ENCODE data around the gene NEK8.
A peak's percentile ranks its signal among the peaks of the same experiment; 100 is the strongest.
"Not testable (repeated sequence)": the region's sequence is repeated elsewhere in the genome, so short reads cannot be mapped to it uniquely, and the experiment has no call there.

NEK8 gene

GRCh38 chr17:28725660-28726225, 2.8 kb upstream of the NEK8 start:
- H3K36me3 Mint-ChIP-seq = peaks cover 36 to 58% of the 10 kb centered on the region in 2 donors
- H3K27me3 Mint-ChIP-seq = no peaks in the 10 kb centered on the region
- H3K27ac Mint-ChIP-seq = peak overlapping the region; percentile 97
- H3K9me3 Mint-ChIP-seq = peaks cover 0 to 2% of the 10 kb centered on the region in 2 donors
- peak overlapping the region; percentile 98 to 99 for H3K4me3 Mint-ChIP-seq
- peaks cover 47 to 69% of the 10 kb centered on the region in 2 donors for H3K4me1 Mint-ChIP-seq
- ATAC-seq (replicated peaks) (peak; percentile 1 to 2), DNase-seq (peak; percentile 63)

GRCh38 chr17:28726226-28726626, 2.4 kb upstream of the NEK8 start, which contains the start of gene TLCD1:
TSS of gene TLCD1 (minus strand) at chr17:28726233. CDS start at chr17:28726097, 136 bp downstream.
- Mint-ChIP-seq H3K27me3 (no peaks in the 10 kb centered on the region), H3K36me3 (peaks cover 31 to 54% of the 10 kb centered on the region in 2 donors), H3K27ac (peak within 1 kb of the TSS; percentile 97), H3K9me3 (peaks cover 0 to 2% of the 10 kb centered on the region in 2 donors), H3K4me1 (peaks cover 47 to 68% of the 10 kb centered on the region in 2 donors), H3K4me3 (peak within 1 kb of the TSS; percentile 98 to 99)
- ATAC-seq (replicated peaks) (peak; percentile 32 to 37), DNase-seq (peak; percentile 82)

DNA sequence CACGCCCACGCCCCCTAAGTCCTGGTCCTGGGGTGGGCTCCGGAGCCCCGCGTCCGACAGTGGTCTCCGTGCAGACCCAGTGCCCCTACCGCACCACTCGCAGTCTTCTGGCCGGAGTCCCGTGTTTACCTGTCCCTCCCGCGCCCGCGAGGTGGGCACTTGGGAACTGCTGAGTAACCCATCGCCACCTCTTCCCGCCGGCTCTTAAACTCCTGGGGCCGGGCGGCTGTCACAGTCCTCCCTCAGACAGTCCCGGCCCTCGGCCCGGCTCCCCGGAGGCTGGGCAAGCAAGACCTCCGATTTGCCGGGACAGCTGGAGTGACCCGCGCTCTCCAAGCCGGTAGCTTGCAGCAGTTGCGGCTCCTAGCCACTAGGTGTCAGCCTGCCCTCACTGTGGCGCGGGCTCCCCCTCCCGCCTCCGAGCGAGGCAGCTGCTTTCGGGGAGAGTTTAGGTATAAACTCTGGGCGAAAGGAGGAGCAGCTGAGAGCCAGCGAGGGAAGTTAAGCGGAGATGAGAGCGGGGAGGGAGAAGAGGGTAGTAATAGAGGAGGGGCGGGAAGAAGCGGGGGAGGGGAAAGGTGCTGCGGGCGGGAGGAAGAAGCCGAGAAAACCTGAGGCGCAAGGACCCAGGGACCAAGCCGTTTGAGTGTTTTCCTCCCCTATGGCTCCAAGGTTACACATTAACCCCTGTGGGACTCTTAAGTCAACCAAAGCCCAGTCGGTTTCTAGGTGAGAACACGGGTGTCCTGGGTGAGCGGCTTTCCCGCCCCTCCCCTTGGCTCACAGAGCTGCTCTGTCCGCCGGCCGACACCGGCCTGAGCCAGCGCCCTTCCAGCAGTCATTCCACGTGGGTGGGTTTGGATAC, 1.7 kb upstream of the NEK8 start:
- peaks cover 26 to 47% of the 10 kb centered on the region in 2 donors for H3K36me3 Mint-ChIP-seq
- H3K27me3 Mint-ChIP-seq = no peaks in the 10 kb centered on the region
- peak overlapping the region; percentile 98 to 99 for H3K4me3 Mint-ChIP-seq
- peak; percentile 36 to 40 for ATAC-seq (replicated peaks)
- H3K9me3 Mint-ChIP-seq = peaks cover 0 to 2% of the 10 kb centered on the region in 2 donors
- DNase-seq = peak; percentile 94
- H3K27ac Mint-ChIP-seq = peak overlapping the region; percentile 97
- peaks cover 47 to 73% of the 10 kb centered on the region in 2 donors for H3K4me1 Mint-ChIP-seq

- no peak for DNase-seq
- peaks cover 0 to 2% of the 10 kb centered on the region in 2 donors for H3K9me3 Mint-ChIP-seq
- no peak for ATAC-seq (replicated peaks)
- H3K27ac Mint-ChIP-seq = no peak overlapping the region
- peaks cover 17 to 28% of the 10 kb centered on the region in 2 donors for H3K36me3 Mint-ChIP-seq
- no peaks in the 10 kb centered on the region for H3K27me3 Mint-ChIP-seq
- peak overlapping the region; percentile 40 to 98 for H3K4me3 Mint-ChIP-seq
- peaks cover 41 to 76% of the 10 kb centered on the region in 2 donors for H3K4me1 Mint-ChIP-seq
These were observed 1.4 kb downstream of the NEK8 start for GRCh38 chr17:28729950-28730330.

DNA sequence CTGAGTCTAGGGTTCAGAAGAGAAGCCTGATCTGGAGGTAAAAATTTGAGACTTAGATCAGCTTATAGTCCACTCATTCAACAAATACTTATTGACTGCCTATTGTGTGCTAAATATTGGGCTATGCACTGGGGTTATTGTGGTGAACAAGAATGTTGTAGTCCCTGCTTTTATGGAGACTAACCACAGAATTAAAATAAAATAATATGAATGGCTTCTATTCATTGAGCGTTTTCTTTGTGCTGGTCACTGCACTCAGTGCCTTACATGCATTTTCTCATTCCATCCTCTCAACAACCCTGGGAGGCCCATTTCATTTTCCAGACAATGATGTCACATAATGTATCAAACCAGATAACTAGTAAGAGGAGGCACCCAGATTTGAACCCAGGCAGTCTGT, 4.8 kb downstream of the NEK8 start:
- peaks cover 47 to 78% of the 10 kb centered on the region in 2 donors for H3K4me1 Mint-ChIP-seq
- ATAC-seq (replicated peaks) = no peak
- peaks cover 0 to 2% of the 10 kb centered on the region in 2 donors for H3K9me3 Mint-ChIP-seq

GRCh38 chr17:28734712-28735241, 6.2 kb downstream of the NEK8 start:
- no peak for DNase-seq
- H3K27me3 Mint-ChIP-seq = no peaks in the 10 kb centered on the region
- H3K4me1 Mint-ChIP-seq = peaks cover 48 to 81% of the 10 kb centered on the region in 2 donors
- no peak overlapping the region for H3K4me3 Mint-ChIP-seq
- ATAC-seq (replicated peaks) = no peak
- H3K36me3 Mint-ChIP-seq = peaks cover 36 to 40% of the 10 kb centered on the region in 2 donors
- peaks cover 0 to 3% of the 10 kb centered on the region in 2 donors for H3K9me3 Mint-ChIP-seq
- peak overlapping the region; percentile 85 for H3K27ac Mint-ChIP-seq

More for the DNA sequence above, 4.8 kb downstream of the NEK8 start:
- Mint-ChIP-seq H3K4me3 (no peak overlapping the region), H3K36me3 (peaks cover 31 to 32% of the 10 kb centered on the region in 2 donors), H3K27ac (no peak overlapping the region), H3K27me3 (no peaks in the 10 kb centered on the region)
- DNase-seq = no peak

- H3K27me3 Mint-ChIP-seq = no peaks in the 10 kb centered on the region
- no peak for DNase-seq
- peaks cover 0 to 4% of the 10 kb centered on the region in 2 donors for H3K9me3 Mint-ChIP-seq
- peaks cover 48 to 85% of the 10 kb centered on the region in 2 donors for H3K4me1 Mint-ChIP-seq
- H3K36me3 Mint-ChIP-seq = peaks cover 40 to 41% of the 10 kb centered on the region in 2 donors
- no peak for ATAC-seq (replicated peaks)
- no peak overlapping the region for H3K4me3 Mint-ChIP-seq
- H3K27ac Mint-ChIP-seq = peak overlapping the region; percentile 62
These were observed 6.7 kb downstream of the NEK8 start for GRCh38 chr17:28735242-28735722.

- H3K4me3 Mint-ChIP-seq; ATAC-seq (replicated peaks); H3K27me3 Mint-ChIP-seq; H3K9me3 Mint-ChIP-seq; H3K27ac Mint-ChIP-seq; DNase-seq: not testable (repeated sequence)
- Mint-ChIP-seq H3K4me1 (peaks cover 56 to 93% of the 10 kb centered on the region in 2 donors), H3K36me3 (peaks cover 48 to 50% of the 10 kb centered on the region in 2 donors)
These were observed 7.6 kb downstream of the NEK8 start for GRCh38 chr17:28735913-28736769.

- no peak for ATAC-seq (replicated peaks)
- Mint-ChIP-seq H3K4me3 (peak overlapping the region; percentile 85), H3K4me1 (peaks cover 64 to 96% of the 10 kb centered on the region in 2 donors), H3K9me3 (peaks cover 0 to 4% of the 10 kb centered on the region in 2 donors), H3K36me3 (peaks cover 53 to 59% of the 10 kb centered on the region in 2 donors), H3K27me3 (no peaks in the 10 kb centered on the region), H3K27ac (peak overlapping the region; percentile 98)
- DNase-seq = no peak
These were observed 8.7 kb downstream of the NEK8 start for GRCh38 chr17:28737316-28737715.

GRCh38 chr17:28737770-28738679, 9.4 kb downstream of the NEK8 start:
- Mint-ChIP-seq H3K27me3 (no peaks in the 10 kb centered on the region), H3K36me3 (peaks cover 55 to 61% of the 10 kb centered on the region in 2 donors)

GRCh38 chr17:28738680-28739384, 10.2 kb downstream of the NEK8 start:
- ATAC-seq (replicated peaks) = peak; percentile 61 to 62
- peaks cover 0 to 4% of the 10 kb centered on the region in 2 donors for H3K9me3 Mint-ChIP-seq
- H3K36me3 Mint-ChIP-seq = peaks cover 53 to 62% of the 10 kb centered on the region in 2 donors
- DNase-seq = peak; percentile 91
- peaks cover 59 to 93% of the 10 kb centered on the region in 2 donors for H3K4me1 Mint-ChIP-seq
- peak overlapping the region; percentile 98 for H3K27ac Mint-ChIP-seq
- no peaks in the 10 kb centered on the region for H3K27me3 Mint-ChIP-seq
- peak overlapping the region; percentile 85 for H3K4me3 Mint-ChIP-seq

More at GRCh38 chr17:28737770-28738679, 9.4 kb downstream of the NEK8 start:
- DNase-seq (peak; percentile 89), ATAC-seq (replicated peaks) (peak; percentile 74 to 77)
- Mint-ChIP-seq H3K27ac (peak overlapping the region; percentile 98), H3K4me1 (peaks cover 63 to 96% of the 10 kb centered on the region in 2 donors), H3K4me3 (peak overlapping the region; percentile 85), H3K9me3 (peaks cover 0 to 4% of the 10 kb centered on the region in 2 donors)

Measured in stimulated activated naive B cell treated with anti-CD40 and anti-IgM and Interleukin-4, amounts not matched to agents 10 μg/mL and 1 μg/mL and 100 μg/mL, for 72 hours (primary cell).